Epithelial cell of esophagus (primary cell): Measurements from ENCODE around the gene SMYD3.

Experiments used
- DNase-seq: peaks from one replicate; pipeline ENCODE4 v3.0.0; 2010; ENCODE audit warnings: low read depth
- H3K4me3 ChIP-seq: 2 replicates; pipeline ENCODE4 v1.5.1; 2011; ENCODE audit warnings: mild to moderate bottlenecking, low read length, control low read depth
- TF ChIP-seq, protein P1 (sequence below): IDR thresholded peaks from 2 replicates; pipeline ENCODE4 v1.5.1; 2011; ENCODE audit warnings: low read depth, mild to moderate bottlenecking, low read length, control low read depth, inconsistent platforms; ENCODE audit not compliant: insufficient read depth; ENCODE audit errors: missing control alignments

The SMYD3 gene

DNA sequence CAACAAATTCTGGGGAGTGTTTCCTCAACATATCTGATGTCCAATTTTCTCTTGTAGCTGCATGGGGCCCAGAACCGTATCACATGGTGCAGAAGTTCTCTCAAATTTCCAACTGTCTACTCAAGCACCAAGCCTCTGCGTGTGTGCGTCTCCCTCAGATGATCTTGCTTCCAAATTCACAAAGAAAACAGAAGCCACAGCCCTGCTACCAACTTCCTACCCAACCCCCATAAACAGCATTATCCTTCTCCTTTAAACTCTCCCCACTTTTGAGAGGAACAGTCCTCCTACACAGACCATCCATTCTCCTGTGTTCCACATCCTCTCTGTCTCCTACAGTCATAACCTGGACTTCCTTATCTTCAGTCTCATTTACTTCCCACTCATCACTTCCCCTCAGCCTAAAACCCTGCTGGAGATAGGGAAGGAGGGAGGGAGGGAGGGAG, 354.1 kb downstream of the SMYD3 start:
- no peak overlapping the region for H3K4me3 ChIP-seq
- no peak for DNase-seq
- TF ChIP-seq, protein P1, sequence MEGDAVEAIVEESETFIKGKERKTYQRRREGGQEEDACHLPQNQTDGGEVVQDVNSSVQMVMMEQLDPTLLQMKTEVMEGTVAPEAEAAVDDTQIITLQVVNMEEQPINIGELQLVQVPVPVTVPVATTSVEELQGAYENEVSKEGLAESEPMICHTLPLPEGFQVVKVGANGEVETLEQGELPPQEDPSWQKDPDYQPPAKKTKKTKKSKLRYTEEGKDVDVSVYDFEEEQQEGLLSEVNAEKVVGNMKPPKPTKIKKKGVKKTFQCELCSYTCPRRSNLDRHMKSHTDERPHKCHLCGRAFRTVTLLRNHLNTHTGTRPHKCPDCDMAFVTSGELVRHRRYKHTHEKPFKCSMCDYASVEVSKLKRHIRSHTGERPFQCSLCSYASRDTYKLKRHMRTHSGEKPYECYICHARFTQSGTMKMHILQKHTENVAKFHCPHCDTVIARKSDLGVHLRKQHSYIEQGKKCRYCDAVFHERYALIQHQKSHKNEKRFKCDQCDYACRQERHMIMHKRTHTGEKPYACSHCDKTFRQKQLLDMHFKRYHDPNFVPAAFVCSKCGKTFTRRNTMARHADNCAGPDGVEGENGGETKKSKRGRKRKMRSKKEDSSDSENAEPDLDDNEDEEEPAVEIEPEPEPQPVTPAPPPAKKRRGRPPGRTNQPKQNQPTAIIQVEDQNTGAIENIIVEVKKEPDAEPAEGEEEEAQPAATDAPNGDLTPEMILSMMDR = no peak

GRCh38 chr1:246151796-246152434, 355.2 kb downstream of the SMYD3 start:
- no peak overlapping the region for H3K4me3 ChIP-seq
- TF ChIP-seq, protein P1 = no peak
- no peak for DNase-seq

- TF ChIP-seq, protein P1 = no peak
- no peak for DNase-seq
Measured at GRCh38 chr1:246149543-246149942, 357.5 kb downstream of the SMYD3 start.

GRCh38 chr1:246147524-246148461, 359.3 kb downstream of the SMYD3 start:
- TF ChIP-seq, protein P1 = no peak
- DNase-seq = no peak
- no peak overlapping the region for H3K4me3 ChIP-seq

More at GRCh38 chr1:246149543-246149942, 357.5 kb downstream of the SMYD3 start:
- no peak overlapping the region for H3K4me3 ChIP-seq

DNA sequence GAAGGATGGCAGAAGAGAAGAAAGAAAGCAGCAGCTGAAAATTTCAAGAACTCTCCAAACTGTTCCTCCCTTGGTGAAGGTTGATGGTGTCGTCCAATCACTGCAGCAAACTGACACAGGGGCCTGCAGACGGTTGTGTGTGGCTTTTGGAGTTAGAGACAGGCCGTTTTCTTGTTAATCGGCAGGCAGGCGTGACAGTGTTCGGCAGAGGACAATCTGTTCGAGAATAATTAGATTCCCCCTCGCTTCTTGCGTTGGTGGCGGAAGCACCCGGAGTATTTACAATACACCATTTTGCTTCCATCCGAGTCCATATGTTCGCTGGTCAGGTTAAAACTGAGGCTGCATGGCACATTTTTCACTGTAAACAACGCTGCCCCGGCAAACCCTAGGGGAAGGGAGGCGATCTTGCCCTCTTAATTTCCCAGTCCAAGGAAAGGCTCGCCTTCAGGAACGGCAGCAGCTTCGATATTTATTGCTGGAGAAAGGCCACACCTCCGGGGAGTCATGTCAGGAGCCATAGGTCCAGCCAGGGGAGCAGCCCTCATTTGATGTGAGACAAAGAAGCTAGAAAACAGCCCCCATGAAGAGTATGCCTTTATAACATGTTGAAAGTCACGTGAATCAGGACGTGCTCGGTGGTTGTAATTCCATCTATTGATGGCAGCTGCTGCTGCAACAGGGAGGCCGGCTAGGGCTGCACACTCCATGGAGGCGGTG, 360.1 kb downstream of the SMYD3 start:
- H3K4me3 ChIP-seq = no peak overlapping the region
- no peak for DNase-seq
- TF ChIP-seq, protein P1 = no peak

DNA sequence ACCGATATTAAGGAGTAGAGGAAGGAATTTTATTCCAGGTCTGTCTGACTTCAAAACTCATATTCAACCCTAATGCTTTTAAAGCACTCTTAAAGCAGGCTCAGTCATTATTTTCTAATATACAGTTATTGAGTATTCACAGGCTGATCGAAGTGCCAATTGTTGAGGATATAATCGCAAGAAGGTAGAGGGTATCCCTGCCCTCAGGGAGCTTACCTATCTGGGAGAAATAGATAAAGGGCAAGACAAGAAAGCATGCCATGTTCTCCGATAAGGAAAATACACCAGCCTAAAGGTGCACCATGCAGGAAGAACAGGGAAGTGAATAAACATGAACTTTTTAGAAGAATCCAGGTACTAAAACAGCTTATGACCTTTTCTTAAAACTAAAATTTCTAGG, 361.2 kb downstream of the SMYD3 start:
- no peak for DNase-seq
- TF ChIP-seq, protein P1 = no peak
- H3K4me3 ChIP-seq = no peak overlapping the region
